Esophagus muscularis mucosa (tissue), 4 donors: ENCODE results near the gene CCDC17.

Experiments
- EP300 ChIP-seq: sonication (generic); formaldehyde crosslinking; IDR thresholded peaks from one replicate; pipeline ENCODE4 v1.6.1; 2017; ENCODE audit warnings: antibody characterized with exemption
- POLR2A ChIP-seq: fragments of 450-650 bp; IDR thresholded peaks from one replicate; pipeline ENCODE4 v1.6.1; 2017; ENCODE audit warnings: antibody characterized with exemption, moderate library complexity, mild to moderate bottlenecking, low read depth
- POLR2AphosphoS5 ChIP-seq, 2 donors: sonication (generic); formaldehyde crosslinking; IDR thresholded peaks; one replicate each; pipeline ENCODE4 v1.6.1; 2017; ENCODE audit warnings: antibody characterized with exemption in 2 of 2
- TF ChIP-seq, protein P1 (sequence below), 3 experiments: fragments of 200-600 bp in 2 of 3; fragments of 450-650 bp in 1 of 3; sonication (generic) in 2 of 3; IDR thresholded peaks; one replicate each; pipeline ENCODE4 v1.5.1; 2017 to 2019; ENCODE audit warnings: antibody characterized with exemption in 3 of 3, mild to moderate bottlenecking in 2 of 3, moderate library complexity in 1 of 3

DNA sequence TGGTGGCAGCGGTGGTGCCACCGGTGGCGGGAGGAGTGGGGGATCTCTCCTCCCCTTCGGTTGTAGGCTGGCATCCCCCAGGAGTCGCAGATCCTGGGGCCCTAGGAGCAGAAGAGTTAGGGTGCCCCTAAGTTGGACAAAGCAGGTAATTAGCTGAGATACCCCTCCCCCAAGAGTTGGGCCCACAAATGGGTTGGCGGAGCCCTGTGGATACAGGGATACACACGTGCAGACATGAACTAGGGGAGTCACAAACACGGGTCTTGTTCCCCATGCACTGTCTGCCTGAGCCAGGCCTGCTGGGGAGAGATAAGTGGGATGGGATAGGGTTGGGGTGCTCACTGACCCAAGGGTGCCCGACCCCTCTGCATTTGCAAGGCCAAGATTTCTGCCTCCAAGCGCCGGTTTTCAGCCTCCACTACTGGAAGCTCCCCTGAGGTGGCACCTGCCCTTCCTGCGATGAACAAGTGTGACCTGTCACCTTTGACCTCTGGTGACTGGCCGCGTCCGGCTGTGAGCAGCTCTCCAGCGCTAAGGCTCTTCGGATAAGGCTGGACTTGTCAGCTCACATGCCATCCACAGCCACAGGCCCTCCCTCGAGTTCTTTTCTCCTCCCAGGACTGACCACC lies 1.8 kb downstream of the CCDC17 start:
- TF ChIP-seq, protein P1, sequence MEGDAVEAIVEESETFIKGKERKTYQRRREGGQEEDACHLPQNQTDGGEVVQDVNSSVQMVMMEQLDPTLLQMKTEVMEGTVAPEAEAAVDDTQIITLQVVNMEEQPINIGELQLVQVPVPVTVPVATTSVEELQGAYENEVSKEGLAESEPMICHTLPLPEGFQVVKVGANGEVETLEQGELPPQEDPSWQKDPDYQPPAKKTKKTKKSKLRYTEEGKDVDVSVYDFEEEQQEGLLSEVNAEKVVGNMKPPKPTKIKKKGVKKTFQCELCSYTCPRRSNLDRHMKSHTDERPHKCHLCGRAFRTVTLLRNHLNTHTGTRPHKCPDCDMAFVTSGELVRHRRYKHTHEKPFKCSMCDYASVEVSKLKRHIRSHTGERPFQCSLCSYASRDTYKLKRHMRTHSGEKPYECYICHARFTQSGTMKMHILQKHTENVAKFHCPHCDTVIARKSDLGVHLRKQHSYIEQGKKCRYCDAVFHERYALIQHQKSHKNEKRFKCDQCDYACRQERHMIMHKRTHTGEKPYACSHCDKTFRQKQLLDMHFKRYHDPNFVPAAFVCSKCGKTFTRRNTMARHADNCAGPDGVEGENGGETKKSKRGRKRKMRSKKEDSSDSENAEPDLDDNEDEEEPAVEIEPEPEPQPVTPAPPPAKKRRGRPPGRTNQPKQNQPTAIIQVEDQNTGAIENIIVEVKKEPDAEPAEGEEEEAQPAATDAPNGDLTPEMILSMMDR (IDR thresholded peaks at IDR 0.05), result no peak
- no peak for TF ChIP-seq POLR2AphosphoS5 (IDR thresholded peaks at IDR 0.05)
- no peak for TF ChIP-seq POLR2A
- TF ChIP-seq EP300, result no peak
